CD4-positive, alpha-beta T cell (primary cell): ENCODE measurements around the gene EIF4H. TPM values are rescaled to one million over a fixed set of nuclear protein-coding genes. Genes with fewer than 3 reads are reported as not detected.
A peak's percentile ranks its signal among the peaks of the same experiment; 100 is the strongest.

Experiments
- ATAC-seq: fragments of 200-7000 bp; cut with Tn5 transposase; one replicate; pipeline ENCODE4 v1.10.0; 2022; ENCODE audit warnings: mild to moderate bottlenecking; ENCODE audit not compliant: poor library complexity
- CTCF ChIA-PET: fragments of 350-600 bp; sonication (Branson Sonifier 250); formaldehyde crosslinking; loops from one replicate; lab custom pipeline; 2021; ENCODE audit warnings: antibody characterized with exemption, inconsistent platforms; lab: Charles Lee
- POLR2A ChIA-PET: fragments of 350-600 bp; sonication (Branson Sonifier 250); formaldehyde crosslinking; loops from one replicate; lab custom pipeline; 2021; ENCODE audit warnings: antibody characterized with exemption, inconsistent platforms; lab: Charles Lee
- DNase-seq, 14 experiments: peaks; one replicate each; pipeline ENCODE4 v3.0.0-alpha.2; 2013 to 2020; ENCODE audit warnings: mixed read lengths in 2 of 14
- H3K27ac ChIP-seq, 2 donors: one replicate each; pipeline versions ENCODE4 v1.5.1 to v1.7.0; 2013; ENCODE audit warnings: low read length in 2 of 2, low read depth in 1 of 2, mild to moderate bottlenecking in 1 of 2
- H3K27me3 ChIP-seq, 2 experiments: 1 replicate in 1 of 2; 2 replicates in 1 of 2; pipeline versions ENCODE4 v1.6.1 to v1.7.0; 2013; ENCODE audit warnings: low read length in 2 of 2, control low read depth in 1 of 2, mild to moderate bottlenecking in 1 of 2, moderate library complexity in 1 of 2; ENCODE audit not compliant: insufficient read depth in 2 of 2, control insufficient read depth in 1 of 2
- H3K36me3 ChIP-seq: one replicate; pipeline ENCODE4 v1.6.1; 2013; ENCODE audit warnings: low read length, control low read depth; ENCODE audit not compliant: insufficient read depth
- H3K4me1 ChIP-seq: one replicate; pipeline ENCODE4 v1.6.1; 2013; ENCODE audit warnings: low read length, control low read depth; ENCODE audit not compliant: insufficient read depth
- H3K4me3 ChIP-seq: one replicate; pipeline ENCODE4 v1.5.1; 2013; ENCODE audit warnings: mild to moderate bottlenecking, low read length, moderate library complexity
- H3K9me3 ChIP-seq, 2 experiments: 1 replicate in 1 of 2; 2 replicates in 1 of 2; pipeline versions ENCODE4 v1.6.1 to v1.7.0; 2013; ENCODE audit warnings: low read length in 2 of 2, mild to moderate bottlenecking in 2 of 2, control low read depth in 1 of 2, moderate library complexity in 1 of 2; ENCODE audit not compliant: control insufficient read depth in 1 of 2, insufficient read depth in 1 of 2
- H3K27ac Mint-ChIP-seq: one replicate; pipeline ENCODE4 v1.8.0; 2020; ENCODE audit warnings: mixed read lengths
- H3K27me3 Mint-ChIP-seq: one replicate; pipeline ENCODE4 v1.8.0; 2021; ENCODE audit warnings: mixed read lengths
- H3K36me3 Mint-ChIP-seq: one replicate; pipeline ENCODE4 v1.8.0; 2021; ENCODE audit warnings: low read depth, mixed read lengths
- H3K4me1 Mint-ChIP-seq: one replicate; pipeline ENCODE4 v1.8.0; 2021; ENCODE audit warnings: low read depth, mixed read lengths
- H3K4me3 Mint-ChIP-seq: one replicate; pipeline ENCODE4 v1.8.0; 2020; ENCODE audit warnings: mild to moderate bottlenecking, mixed read lengths
- H3K9me3 Mint-ChIP-seq: one replicate; pipeline ENCODE4 v1.8.0; 2020; ENCODE audit warnings: mixed read lengths
- intact Hi-C, 2 experiments: fragments of 100-400 bp; cut with DNase I in 1 of 2; cut with micrococcal nuclease in 1 of 2; formaldehyde crosslinking; loops; one replicate each; pipeline versions ENCODE4 v1.15.1 to v1.9.0; 2023 to 2025; cut with DNase I, micrococcal nuclease
- microRNA-seq: library from miRNA; unstranded; fragments of <30 nt; microRNA quantifications from one replicate; pipeline ENCODE4 v1.2.0, GENCODE V29; 2021; ENCODE audit warnings: borderline microRNAs expressed, borderline replicate concordance
- total RNA-seq, 174 experiments: library from RNA in 2 of 174; stranded (reverse) in 2 of 174; gene quantifications; one replicate each; pipeline ENCODE4 v1.2.3 and lab custom pipeline; 2021 to 2026
- TF ChIP-seq, protein P1 (sequence below): fragments of 200-600 bp; IDR thresholded peaks from one replicate; pipeline ENCODE4 v1.8.0; 2022; ENCODE audit warnings: antibody characterized with exemption, mild to moderate bottlenecking

Gene EIF4H
- total RNA-seq, 2 experiments from 2014 or later, result 311 to 316 TPM

DNA sequence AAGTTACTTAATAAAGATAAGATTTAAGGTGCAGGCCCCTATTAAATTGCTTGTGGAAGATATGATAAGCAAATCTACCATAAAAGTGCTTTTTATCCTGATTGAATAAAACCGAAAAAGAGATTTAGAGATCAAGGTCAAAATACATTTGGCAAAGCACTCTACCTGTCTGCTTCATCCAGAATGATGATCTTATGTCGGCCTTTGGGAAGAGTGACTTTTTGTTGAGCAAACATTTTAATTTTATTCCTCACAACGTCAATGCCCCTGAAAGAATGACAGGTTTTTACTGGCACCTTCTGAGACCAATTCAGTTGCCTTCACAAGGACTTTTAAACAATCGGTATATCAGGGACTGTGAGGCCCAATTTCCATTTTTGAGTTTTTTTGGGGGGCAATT lies 72.3 kb downstream of the EIF4H start:
- Histone ChIP-seq H3K27me3 (no peaks in the 10 kb centered on the region), H3K4me1 (no peaks in the 10 kb centered on the region), H3K9me3 (no peaks in the 10 kb centered on the region), H3K27ac (no peak overlapping the region), H3K36me3 (peaks cover 78% of the 10 kb centered on the region), H3K4me3 (no peak overlapping the region)
- H3K4me3 Mint-ChIP-seq, result no peak overlapping the region
- DNase-seq, result no peak
- no peaks in the 10 kb centered on the region for H3K27me3 Mint-ChIP-seq
- no peaks in the 10 kb centered on the region for H3K4me1 Mint-ChIP-seq
- peaks cover 71% of the 10 kb centered on the region for H3K36me3 Mint-ChIP-seq
- ChIA-PET POLR2A (no interaction called here), CTCF (no interaction called here)
- ATAC-seq, result no peak
- intact Hi-C loops, result no loop called here
- no peaks in the 10 kb centered on the region for H3K9me3 Mint-ChIP-seq
- TF ChIP-seq, protein P1, sequence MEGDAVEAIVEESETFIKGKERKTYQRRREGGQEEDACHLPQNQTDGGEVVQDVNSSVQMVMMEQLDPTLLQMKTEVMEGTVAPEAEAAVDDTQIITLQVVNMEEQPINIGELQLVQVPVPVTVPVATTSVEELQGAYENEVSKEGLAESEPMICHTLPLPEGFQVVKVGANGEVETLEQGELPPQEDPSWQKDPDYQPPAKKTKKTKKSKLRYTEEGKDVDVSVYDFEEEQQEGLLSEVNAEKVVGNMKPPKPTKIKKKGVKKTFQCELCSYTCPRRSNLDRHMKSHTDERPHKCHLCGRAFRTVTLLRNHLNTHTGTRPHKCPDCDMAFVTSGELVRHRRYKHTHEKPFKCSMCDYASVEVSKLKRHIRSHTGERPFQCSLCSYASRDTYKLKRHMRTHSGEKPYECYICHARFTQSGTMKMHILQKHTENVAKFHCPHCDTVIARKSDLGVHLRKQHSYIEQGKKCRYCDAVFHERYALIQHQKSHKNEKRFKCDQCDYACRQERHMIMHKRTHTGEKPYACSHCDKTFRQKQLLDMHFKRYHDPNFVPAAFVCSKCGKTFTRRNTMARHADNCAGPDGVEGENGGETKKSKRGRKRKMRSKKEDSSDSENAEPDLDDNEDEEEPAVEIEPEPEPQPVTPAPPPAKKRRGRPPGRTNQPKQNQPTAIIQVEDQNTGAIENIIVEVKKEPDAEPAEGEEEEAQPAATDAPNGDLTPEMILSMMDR, result no peak
- no peak overlapping the region for H3K27ac Mint-ChIP-seq

Small RNAs within 50 kb of the gene (microRNA-seq; reads per million reads assigned to microRNA genes)
- 2,104 reads per million, percentile 90 among the genes with 10 or more reads in this experiment for gene MIR590

Other genes starting within 250 kb of the EIF4H start
- gene ELN, start 146.2 kb upstream of the EIF4H start, total RNA-seq, result not detected
- 1 to 10 TPM; 7.8 to 8.2 TPM for gene LIMK1, start 90.6 kb upstream of the EIF4H start, total RNA-seq
- 1 to 10 TPM; 1.7 to 2.4 TPM for gene LAT2, start 35.6 kb downstream of the EIF4H start, total RNA-seq
- 1 to 10 TPM; 8.5 to 9.6 TPM for gene RFC2, start 80.0 kb downstream of the EIF4H start, total RNA-seq
- 1 to 10 TPM; 2.4 to 2.7 TPM for gene CLIP2, start 115.1 kb downstream of the EIF4H start, total RNA-seq